HL-60 (cell line): Measurements from ENCODE around the gene TMEM208.

Experiments
- POLR2AphosphoS5 ChIP-seq: IDR thresholded peaks from 2 replicates; pipeline ENCODE4 v1.6.1; 2012; ENCODE audit warnings: low read depth
- TF ChIP-seq, protein P1 (sequence below): IDR thresholded peaks from one replicate; pipeline ENCODE4 v1.5.1; 2011; ENCODE audit warnings: low read length, control low read depth, inconsistent platforms; ENCODE audit not compliant: insufficient read depth
- TF ChIP-seq, protein P2 (sequence below): IDR thresholded peaks from 2 replicates; pipeline ENCODE4 v1.6.1; 2012; ENCODE audit warnings: low read depth; ENCODE audit not compliant: insufficient replicate concordance

DNA sequence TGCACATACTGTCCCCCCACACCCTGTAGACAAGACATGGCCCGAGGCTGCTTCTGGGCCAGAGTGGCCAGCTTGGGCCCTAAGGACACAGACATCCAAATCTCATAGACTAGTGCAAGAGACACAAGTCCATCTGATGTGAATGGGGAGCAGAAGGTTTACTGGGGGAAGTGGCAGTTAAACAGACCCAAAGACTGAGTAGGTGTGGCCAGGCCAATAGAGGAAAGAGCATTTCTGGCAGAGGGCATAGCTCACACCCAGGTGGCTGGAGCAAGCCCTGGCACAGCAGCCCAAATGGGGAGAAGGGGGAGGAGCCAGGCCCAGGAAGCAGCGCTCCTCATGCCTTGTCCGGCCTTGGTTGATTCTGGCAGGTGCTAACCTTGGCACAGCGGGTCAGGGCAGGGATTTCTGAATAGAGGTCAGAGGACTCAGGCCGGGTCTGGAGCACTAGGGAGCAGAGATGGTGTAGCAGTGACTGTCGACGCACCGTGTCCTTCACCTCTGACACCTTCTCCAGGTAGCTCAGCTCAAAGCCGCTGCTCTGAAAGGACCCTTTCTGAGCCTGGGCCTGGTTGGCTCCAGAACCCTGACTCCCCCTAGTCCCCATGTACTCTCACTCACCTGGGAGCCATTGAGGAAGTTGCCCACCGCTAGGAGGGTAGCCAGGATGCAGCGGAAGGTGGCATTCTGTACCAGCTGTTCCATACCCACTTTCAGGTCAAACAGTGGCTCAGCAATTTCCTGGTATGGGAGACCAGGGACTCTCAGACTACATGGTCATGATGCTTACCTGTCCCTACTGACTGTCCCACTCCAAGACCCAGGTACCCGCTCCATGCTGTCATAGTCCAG is 4.1 kb downstream of the TMEM208 start:
- TF ChIP-seq, protein P1, sequence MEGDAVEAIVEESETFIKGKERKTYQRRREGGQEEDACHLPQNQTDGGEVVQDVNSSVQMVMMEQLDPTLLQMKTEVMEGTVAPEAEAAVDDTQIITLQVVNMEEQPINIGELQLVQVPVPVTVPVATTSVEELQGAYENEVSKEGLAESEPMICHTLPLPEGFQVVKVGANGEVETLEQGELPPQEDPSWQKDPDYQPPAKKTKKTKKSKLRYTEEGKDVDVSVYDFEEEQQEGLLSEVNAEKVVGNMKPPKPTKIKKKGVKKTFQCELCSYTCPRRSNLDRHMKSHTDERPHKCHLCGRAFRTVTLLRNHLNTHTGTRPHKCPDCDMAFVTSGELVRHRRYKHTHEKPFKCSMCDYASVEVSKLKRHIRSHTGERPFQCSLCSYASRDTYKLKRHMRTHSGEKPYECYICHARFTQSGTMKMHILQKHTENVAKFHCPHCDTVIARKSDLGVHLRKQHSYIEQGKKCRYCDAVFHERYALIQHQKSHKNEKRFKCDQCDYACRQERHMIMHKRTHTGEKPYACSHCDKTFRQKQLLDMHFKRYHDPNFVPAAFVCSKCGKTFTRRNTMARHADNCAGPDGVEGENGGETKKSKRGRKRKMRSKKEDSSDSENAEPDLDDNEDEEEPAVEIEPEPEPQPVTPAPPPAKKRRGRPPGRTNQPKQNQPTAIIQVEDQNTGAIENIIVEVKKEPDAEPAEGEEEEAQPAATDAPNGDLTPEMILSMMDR: no peak
- TF ChIP-seq POLR2AphosphoS5: no peak
- TF ChIP-seq, protein P2, sequence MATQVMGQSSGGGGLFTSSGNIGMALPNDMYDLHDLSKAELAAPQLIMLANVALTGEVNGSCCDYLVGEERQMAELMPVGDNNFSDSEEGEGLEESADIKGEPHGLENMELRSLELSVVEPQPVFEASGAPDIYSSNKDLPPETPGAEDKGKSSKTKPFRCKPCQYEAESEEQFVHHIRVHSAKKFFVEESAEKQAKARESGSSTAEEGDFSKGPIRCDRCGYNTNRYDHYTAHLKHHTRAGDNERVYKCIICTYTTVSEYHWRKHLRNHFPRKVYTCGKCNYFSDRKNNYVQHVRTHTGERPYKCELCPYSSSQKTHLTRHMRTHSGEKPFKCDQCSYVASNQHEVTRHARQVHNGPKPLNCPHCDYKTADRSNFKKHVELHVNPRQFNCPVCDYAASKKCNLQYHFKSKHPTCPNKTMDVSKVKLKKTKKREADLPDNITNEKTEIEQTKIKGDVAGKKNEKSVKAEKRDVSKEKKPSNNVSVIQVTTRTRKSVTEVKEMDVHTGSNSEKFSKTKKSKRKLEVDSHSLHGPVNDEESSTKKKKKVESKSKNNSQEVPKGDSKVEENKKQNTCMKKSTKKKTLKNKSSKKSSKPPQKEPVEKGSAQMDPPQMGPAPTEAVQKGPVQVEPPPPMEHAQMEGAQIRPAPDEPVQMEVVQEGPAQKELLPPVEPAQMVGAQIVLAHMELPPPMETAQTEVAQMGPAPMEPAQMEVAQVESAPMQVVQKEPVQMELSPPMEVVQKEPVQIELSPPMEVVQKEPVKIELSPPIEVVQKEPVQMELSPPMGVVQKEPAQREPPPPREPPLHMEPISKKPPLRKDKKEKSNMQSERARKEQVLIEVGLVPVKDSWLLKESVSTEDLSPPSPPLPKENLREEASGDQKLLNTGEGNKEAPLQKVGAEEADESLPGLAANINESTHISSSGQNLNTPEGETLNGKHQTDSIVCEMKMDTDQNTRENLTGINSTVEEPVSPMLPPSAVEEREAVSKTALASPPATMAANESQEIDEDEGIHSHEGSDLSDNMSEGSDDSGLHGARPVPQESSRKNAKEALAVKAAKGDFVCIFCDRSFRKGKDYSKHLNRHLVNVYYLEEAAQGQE: no peak
